Gastroesophageal sphincter (tissue), 3 donors: Measurements from ENCODE around the gene TCEAL8.

ENCODE experiments used
- POLR2A ChIP-seq, 2 donors: fragments of 450-650 bp; IDR thresholded peaks; one replicate each; pipeline ENCODE4 v1.6.1; 2017; ENCODE audit warnings: antibody characterized with exemption in 2 of 2, mild to moderate bottlenecking in 2 of 2, moderate library complexity in 1 of 2
- TF ChIP-seq, protein P1 (sequence below), 4 experiments: fragments of 200-600 bp in 2 of 4; fragments of 450-650 bp in 2 of 4; sonication (generic) in 1 of 4; IDR thresholded peaks; one replicate each; pipeline ENCODE4 v1.5.1; 2017 to 2019; ENCODE audit warnings: antibody characterized with exemption in 4 of 4, mild to moderate bottlenecking in 2 of 4, moderate library complexity in 2 of 4

DNA sequence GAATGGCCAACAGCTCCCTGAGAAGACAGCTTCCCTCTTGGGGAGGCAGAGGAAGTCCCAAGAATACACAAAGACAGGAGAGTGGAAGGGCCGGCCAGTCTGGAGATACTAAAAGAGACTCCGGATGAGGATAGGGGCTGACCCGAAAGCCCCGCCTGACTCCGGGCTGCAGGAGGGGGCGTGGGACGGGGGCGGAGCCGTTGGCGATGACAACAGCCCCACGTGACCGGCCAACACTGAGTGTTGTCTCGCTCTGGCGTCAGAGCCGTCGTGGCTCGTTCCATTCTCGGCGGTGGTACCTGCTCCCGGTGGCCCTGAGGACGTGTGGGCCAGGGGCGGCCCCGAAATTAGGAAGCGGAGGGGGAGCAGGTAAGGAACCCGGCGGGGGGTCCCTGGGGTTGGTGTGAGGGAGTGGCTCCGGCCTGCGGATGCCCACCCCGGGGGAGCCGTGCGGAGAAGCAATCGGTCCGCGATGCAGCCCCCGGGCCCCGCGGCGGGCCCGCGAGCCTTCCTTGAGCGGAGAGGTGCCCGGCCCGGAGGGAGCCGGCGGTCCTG lies 40.0 kb downstream of the TCEAL8 start, which contains the start of gene BEX4:
- peak; percentile 76 to 83 for TF ChIP-seq POLR2A (IDR thresholded peaks at IDR 0.05)
- TF ChIP-seq, protein P1, sequence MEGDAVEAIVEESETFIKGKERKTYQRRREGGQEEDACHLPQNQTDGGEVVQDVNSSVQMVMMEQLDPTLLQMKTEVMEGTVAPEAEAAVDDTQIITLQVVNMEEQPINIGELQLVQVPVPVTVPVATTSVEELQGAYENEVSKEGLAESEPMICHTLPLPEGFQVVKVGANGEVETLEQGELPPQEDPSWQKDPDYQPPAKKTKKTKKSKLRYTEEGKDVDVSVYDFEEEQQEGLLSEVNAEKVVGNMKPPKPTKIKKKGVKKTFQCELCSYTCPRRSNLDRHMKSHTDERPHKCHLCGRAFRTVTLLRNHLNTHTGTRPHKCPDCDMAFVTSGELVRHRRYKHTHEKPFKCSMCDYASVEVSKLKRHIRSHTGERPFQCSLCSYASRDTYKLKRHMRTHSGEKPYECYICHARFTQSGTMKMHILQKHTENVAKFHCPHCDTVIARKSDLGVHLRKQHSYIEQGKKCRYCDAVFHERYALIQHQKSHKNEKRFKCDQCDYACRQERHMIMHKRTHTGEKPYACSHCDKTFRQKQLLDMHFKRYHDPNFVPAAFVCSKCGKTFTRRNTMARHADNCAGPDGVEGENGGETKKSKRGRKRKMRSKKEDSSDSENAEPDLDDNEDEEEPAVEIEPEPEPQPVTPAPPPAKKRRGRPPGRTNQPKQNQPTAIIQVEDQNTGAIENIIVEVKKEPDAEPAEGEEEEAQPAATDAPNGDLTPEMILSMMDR (IDR thresholded peaks at IDR 0.05), result no peak
